PC-9 (cell line): ENCODE data around the gene LILRB4. TPM values are rescaled to one million over a fixed set of nuclear protein-coding genes. Genes with fewer than 3 reads are reported as not detected.

ENCODE experiments used
- BruUV-seq: library from RNA; stranded (reverse); fragments of 400-500 nt; replicated peaks from 2 replicates; lab custom pipeline; 2021; lab: Mats Ljungman, UMichigan
- CTCF ChIA-PET: fragments of 300-600 bp; sonication (Branson Sonifier 250); formaldehyde crosslinking; loops from one replicate; lab custom pipeline; 2022; ENCODE audit warnings: antibody characterized with exemption; lab: Charles Lee
- POLR2A ChIA-PET: fragments of 300-600 bp; sonication (Branson Sonifier 250); formaldehyde crosslinking; loops from one replicate; lab custom pipeline; 2022; ENCODE audit warnings: antibody characterized with exemption; ENCODE audit not compliant: unreplicated experiment; lab: Charles Lee
- DNase-seq, 2 experiments: peaks; one replicate each; pipeline versions ENCODE4 v3.0.0 to v3.0.0-alpha.2; 2015 to 2022; ENCODE audit warnings: mixed read lengths in 1 of 2
- H2AFZ ChIP-seq: fragments of 200-600 bp; sonication (generic); 2 replicates; pipeline ENCODE4 v1.8.1; 2017; ENCODE audit warnings: antibody characterized with exemption
- H3F3A ChIP-seq: fragments of 200-600 bp; sonication (generic); 2 replicates; pipeline ENCODE4 v1.8.1; 2017; ENCODE audit warnings: antibody characterized with exemption, mild to moderate bottlenecking, low read depth; ENCODE audit not compliant: insufficient read depth
- H3K27ac ChIP-seq: fragments of 200-600 bp; sonication (generic); 2 replicates; pipeline ENCODE4 v1.6.1; 2016; ENCODE audit warnings: mixed run types
- H3K27me3 ChIP-seq: fragments of 200-600 bp; sonication (generic); 2 replicates; pipeline ENCODE4 v1.6.1; 2016; ENCODE audit warnings: low read depth, mixed run types; ENCODE audit not compliant: insufficient read depth
- H3K36me3 ChIP-seq: fragments of 200-600 bp; sonication (generic); 2 replicates; pipeline ENCODE4 v1.6.1; 2016; ENCODE audit warnings: low read depth, mixed run types
- H3K4me1 ChIP-seq: fragments of 200-600 bp; sonication (generic); replicated peaks from 2 replicates; pipeline ENCODE4 v1.6.1; 2016; ENCODE audit warnings: mixed run types; ENCODE audit not compliant: insufficient read depth
- H3K4me2 ChIP-seq: fragments of 200-600 bp; sonication (generic); 2 replicates; pipeline ENCODE4 v1.6.1; 2017; ENCODE audit warnings: mixed run types
- H3K4me3 ChIP-seq: fragments of 200-600 bp; sonication (generic); 2 replicates; pipeline ENCODE4 v1.6.1; 2016; ENCODE audit warnings: mixed run types
- H3K79me2 ChIP-seq: fragments of 200-600 bp; sonication (generic); 2 replicates; pipeline ENCODE4 v1.6.1; 2017; ENCODE audit warnings: low read depth, mixed run types
- H3K9me2 ChIP-seq: fragments of 200-600 bp; sonication (generic); 2 replicates; pipeline ENCODE4 v1.8.1; 2017; ENCODE audit warnings: mild to moderate bottlenecking; ENCODE audit not compliant: insufficient read depth
- H3K9me3 ChIP-seq: fragments of 200-600 bp; sonication (generic); 2 replicates; pipeline ENCODE4 v1.8.1; 2016; ENCODE audit warnings: low read depth; ENCODE audit not compliant: insufficient read depth
- H4K20me1 ChIP-seq: fragments of 200-600 bp; sonication (generic); 2 replicates; pipeline ENCODE4 v1.8.1; 2017; ENCODE audit not compliant: insufficient read depth
- CTCF ChIP-seq: fragments of 200-600 bp; sonication (generic); conservative IDR thresholded peaks from 2 replicates; pipeline ENCODE4 v1.6.1; 2017; ENCODE audit warnings: mixed run types, antibody characterized with exemption, mild to moderate bottlenecking, moderate library complexity
- EZH2 ChIP-seq: fragments of 200-600 bp; sonication (generic); IDR thresholded peaks from 2 replicates; pipeline ENCODE4 v1.8.0; 2017; ENCODE audit warnings: antibody characterized with exemption, low read depth
- intact Hi-C: fragments of 100-400 bp; cut with micrococcal nuclease; formaldehyde crosslinking; loops from one replicate; pipeline ENCODE4 v1.10.0; 2022; ENCODE audit not compliant: unreplicated experiment
- total RNA-seq: library from RNA; stranded (reverse); gene quantifications from 2 replicates; pipeline ENCODE4 v1.2.3, GENCODE V29; 2021

Gene LILRB4
- total RNA-seq, 1 experiment from 2014 or later, result not detected

DNA sequence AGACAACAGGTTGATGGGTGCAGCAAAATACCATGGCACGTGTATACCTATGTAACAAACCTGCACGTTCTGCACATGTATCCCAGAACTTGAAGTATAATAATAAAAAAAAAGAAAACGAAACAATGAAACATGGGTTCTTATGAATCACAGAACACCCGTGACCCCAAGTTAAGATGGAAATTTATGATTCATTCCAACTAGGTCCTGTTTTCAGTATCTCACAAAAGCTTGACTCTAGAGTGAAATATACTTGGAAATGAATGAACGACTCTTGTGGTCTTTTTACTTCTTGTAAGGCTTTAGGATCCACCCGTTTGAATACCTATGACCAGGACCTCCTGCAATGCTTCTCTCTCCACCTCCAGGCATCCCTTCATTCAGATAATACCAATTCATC lies 3.5 kb upstream of the LILRB4 start:
- intact Hi-C loops, result loop anchor here (10.0 kb wide), 1 partner anchor 976 kb away; no protein-coding TSS in a partner anchor

GRCh38 chr19:54660306-54660705 lies 2.5 kb upstream of the LILRB4 start:
- CTCF ChIA-PET, result no interaction called here
- H3K9me3 ChIP-seq, result no peaks in the 10 kb centered on the region
- POLR2A ChIA-PET, result no interaction called here

More for the DNA sequence above, 3.5 kb upstream of the LILRB4 start:
- DNase-seq, result no peak
- POLR2A ChIA-PET, result interaction anchor here (0.7 kb wide), 1 partner anchor 228 kb away, joined by 9 read pairs; no protein-coding TSS in a partner anchor
- Histone ChIP-seq H3K27ac (no peak overlapping the region), H3K79me2 (no peaks in the 10 kb centered on the region), H3K36me3 (no peaks in the 10 kb centered on the region), H2AFZ (no peak overlapping the region), H3K27me3 (peaks cover 88% of the 10 kb centered on the region), H3F3A (no peaks in the 10 kb centered on the region), H3K4me3 (no peak overlapping the region), H3K9me3 (no peaks in the 10 kb centered on the region), H4K20me1 (0 out of 2 replicates have a peak, but pooled peaks cover 4% of the 10 kb centered on the region), H3K9me2 (no peaks in the 10 kb centered on the region), H3K4me1 (no peaks in the 10 kb centered on the region), H3K4me2 (no peak overlapping the region)
- BruUV-seq, result no TSS peak
- no peak for TF ChIP-seq CTCF
- TF ChIP-seq EZH2, result no peak
- CTCF ChIA-PET, result no interaction called here

GRCh38 chr19:54660964-54661363 lies 1.8 kb upstream of the LILRB4 start:
- no peak for TF ChIP-seq EZH2
- TF ChIP-seq CTCF, result no peak
- no peak overlapping the region for H3K4me2 ChIP-seq
- no peak for DNase-seq
- no peak overlapping the region for H2AFZ ChIP-seq
- no peaks in the 10 kb centered on the region for H3K9me2 ChIP-seq
- H3F3A ChIP-seq, result no peaks in the 10 kb centered on the region
- POLR2A ChIA-PET, result no interaction called here
- no peaks in the 10 kb centered on the region for H3K9me3 ChIP-seq
- BruUV-seq, result no TSS peak
- H3K27me3 ChIP-seq, result peaks cover 91% of the 10 kb centered on the region
- CTCF ChIA-PET, result no interaction called here
- no peak overlapping the region for H3K4me3 ChIP-seq
- intact Hi-C loops, result no loop called here
- no peak overlapping the region for H3K27ac ChIP-seq
- no peaks in the 10 kb centered on the region for H3K79me2 ChIP-seq
- no peaks in the 10 kb centered on the region for H3K36me3 ChIP-seq
- no peaks in the 10 kb centered on the region for H3K4me1 ChIP-seq
- H4K20me1 ChIP-seq, result 0 out of 2 replicates have a peak, but pooled peaks cover 4% of the 10 kb centered on the region

More at GRCh38 chr19:54660306-54660705, 2.5 kb upstream of the LILRB4 start:
- H3K36me3 ChIP-seq, result no peaks in the 10 kb centered on the region
- H3K9me2 ChIP-seq, result no peaks in the 10 kb centered on the region
- H3K4me2 ChIP-seq, result no peak overlapping the region
- H3K79me2 ChIP-seq, result no peaks in the 10 kb centered on the region
- no peak for TF ChIP-seq EZH2
- TF ChIP-seq CTCF, result no peak
- BruUV-seq, result no TSS peak
- intact Hi-C loops, result no loop called here
- no peak overlapping the region for H3K4me3 ChIP-seq
- no peak overlapping the region for H2AFZ ChIP-seq
- DNase-seq, result no peak
- H3K27ac ChIP-seq, result no peak overlapping the region
- peaks cover 90% of the 10 kb centered on the region for H3K27me3 ChIP-seq
- no peaks in the 10 kb centered on the region for H3F3A ChIP-seq
- 0 out of 2 replicates have a peak, but pooled peaks cover 4% of the 10 kb centered on the region for H4K20me1 ChIP-seq
- H3K4me1 ChIP-seq, result no peaks in the 10 kb centered on the region
